Hematopoietic multipotent progenitor cell (in vitro differentiated cells): ENCODE data around the gene YY1. TPM values are rescaled to one million over a fixed set of nuclear protein-coding genes. Genes with fewer than 3 reads are reported as not detected.

Experiments
- DNase-seq, 3 donors: peaks; one replicate each; pipeline ENCODE4 v3.0.0-alpha.2; 2011 to 2015; ENCODE audit warnings: low read depth in 2 of 3, low spot score in 2 of 3
- total RNA-seq: library from RNA; depleted of rRNA; stranded (reverse); fragments of >200 nt; gene quantifications from one replicate; pipeline ENCODE4 v1.2.3, GENCODE V29; 2012

YY1 gene
- total RNA-seq, 1 donor = 58.2 TPM

GRCh38 chr14:100309028-100309737, 70.2 kb downstream of the YY1 start:
- no peak for DNase-seq

GRCh38 chr14:100312110-100312876, 73.3 kb downstream of the YY1 start:
- DNase-seq = peak in 2 of 3 donors; percentile 48 to 59

- DNase-seq = no peak
Measured at GRCh38 chr14:100312877-100313400, 74.0 kb downstream of the YY1 start.

- no peak for DNase-seq
Measured at GRCh38 chr14:100313464-100314230, 74.7 kb downstream of the YY1 start.

- DNase-seq = no peak
Measured at GRCh38 chr14:100314724-100315123, 75.8 kb downstream of the YY1 start.

GRCh38 chr14:100317389-100317788, 78.4 kb downstream of the YY1 start:
- DNase-seq = no peak

- DNase-seq = peak; percentile 22 to 80 (median 74)
Measured at GRCh38 chr14:100317912-100318808, 79.2 kb downstream of the YY1 start.

- DNase-seq = no peak
Measured at GRCh38 chr14:100320157-100320856, 81.4 kb downstream of the YY1 start.

GRCh38 chr14:100321473-100322137, 82.7 kb downstream of the YY1 start:
- no peak for DNase-seq

- DNase-seq = no peak
Measured at GRCh38 chr14:100322138-100322957, 83.4 kb downstream of the YY1 start.

GRCh38 chr14:100323121-100323941, 84.4 kb downstream of the YY1 start, which contains the start of gene SLC25A47:
Gene SLC25A47, plus strand, starts transcription at chr14:100323339. Its CDS starts 76 bp downstream, at chr14:100323415.
- DNase-seq = no peak

GRCh38 chr14:100323942-100324307, 85.0 kb downstream of the YY1 start:
- no peak for DNase-seq

- no peak for DNase-seq
Measured at GRCh38 chr14:100325231-100325632, 86.3 kb downstream of the YY1 start.

- DNase-seq = no peak
Measured at GRCh38 chr14:100325958-100326357, 87.0 kb downstream of the YY1 start.

- no peak for DNase-seq
Measured at GRCh38 chr14:100327128-100327527, 88.2 kb downstream of the YY1 start.

GRCh38 chr14:100328495-100329163, 89.7 kb downstream of the YY1 start:
- no peak for DNase-seq
